Measurements from ENCODE around the gene CCDC127.
"Not testable (repeated sequence)": the region's sequence is repeated elsewhere in the genome, so short reads cannot be mapped to it uniquely, and the experiment has no call there.

The CCDC127 gene

GRCh38 chr5:169728-170094 lies 48.2 kb downstream of the CCDC127 start:
- DNase-seq, result no peak

- no peak for DNase-seq
These were observed 48.8 kb downstream of the CCDC127 start for GRCh38 chr5:169071-169727.

- no peak for DNase-seq
These were observed 49.8 kb downstream of the CCDC127 start for GRCh38 chr5:167982-168660.

- DNase-seq, result no peak
These were observed 50.4 kb downstream of the CCDC127 start for GRCh38 chr5:167511-167910.

- DNase-seq, result no peak
These were observed 51.2 kb downstream of the CCDC127 start for GRCh38 chr5:166441-167372.

GRCh38 chr5:164783-165182 lies 53.2 kb downstream of the CCDC127 start:
- not testable (repeated sequence) for DNase-seq

- no peak for DNase-seq
These were observed 53.7 kb downstream of the CCDC127 start for GRCh38 chr5:164244-164643.

- DNase-seq, result no peak
These were observed 54.1 kb downstream of the CCDC127 start for GRCh38 chr5:163841-164240.

GRCh38 chr5:163338-163620 lies 54.7 kb downstream of the CCDC127 start:
- no peak for DNase-seq

- no peak for DNase-seq
These were observed 55.2 kb downstream of the CCDC127 start for GRCh38 chr5:162565-163337.

GRCh38 chr5:162190-162564 lies 55.8 kb downstream of the CCDC127 start:
- no peak for DNase-seq

- no peak for DNase-seq
These were observed 56.2 kb downstream of the CCDC127 start for GRCh38 chr5:161803-162110.

GRCh38 chr5:160921-161802 lies 56.8 kb downstream of the CCDC127 start:
- no peak for DNase-seq

- no peak for DNase-seq
These were observed 57.8 kb downstream of the CCDC127 start for GRCh38 chr5:160173-160510.

GRCh38 chr5:159448-160172 lies 58.3 kb downstream of the CCDC127 start:
- DNase-seq, result no peak

- no peak for DNase-seq
These were observed 59.0 kb downstream of the CCDC127 start for GRCh38 chr5:158807-159447.

- no peak for DNase-seq
These were observed 60.2 kb downstream of the CCDC127 start for GRCh38 chr5:157801-158200.

- DNase-seq, result no peak
These were observed 60.7 kb downstream of the CCDC127 start for GRCh38 chr5:157126-157715.

GRCh38 chr5:156411-157072 lies 61.4 kb downstream of the CCDC127 start:
- no peak for DNase-seq
